SU-DHL-6 (cell line): ENCODE data around the gene TMEM204.

Experiments used
- H2AFZ ChIP-seq: fragments of 200-600 bp; sonication (generic); 2 replicates; pipeline ENCODE4 v1.6.1; 2014; ENCODE audit warnings: low read depth, mild to moderate bottlenecking, moderate library complexity, mixed read lengths, antibody characterized with exemption, low read length; ENCODE audit not compliant: severe bottlenecking
- H3F3A ChIP-seq: fragments of 200-600 bp; shearing (Covaris generic); 2 replicates; pipeline ENCODE4 v1.6.0; 2016; ENCODE audit warnings: antibody characterized with exemption, mild to moderate bottlenecking; ENCODE audit not compliant: insufficient read depth
- H3K27ac ChIP-seq: fragments of 200-600 bp; sonication (generic); 2 replicates; pipeline ENCODE4 v1.5.1; 2016; ENCODE audit warnings: low read depth, mild to moderate bottlenecking, low read length, moderate library complexity, mixed read lengths
- H3K27me3 ChIP-seq: fragments of 200-600 bp; sonication (generic), shearing (Covaris generic); 2 replicates; pipeline ENCODE4 v1.6.0; 2014; ENCODE audit warnings: mild to moderate bottlenecking, low read length
- H3K36me3 ChIP-seq: fragments of 200-600 bp; sonication (generic); 2 replicates; pipeline ENCODE4 v1.6.1; 2014; ENCODE audit warnings: mild to moderate bottlenecking, low read length, mixed read lengths
- H3K4me2 ChIP-seq: fragments of 300-600, 200-600 bp; shearing (Covaris generic), sonication (generic); 2 replicates; pipeline ENCODE4 v1.6.0; 2014; ENCODE audit warnings: low read length, low read depth, mild to moderate bottlenecking; ENCODE audit not compliant: poor library complexity, severe bottlenecking
- H3K4me3 ChIP-seq: fragments of 200-600 bp; sonication (generic); 2 replicates; pipeline ENCODE4 v1.5.1; 2014; ENCODE audit warnings: antibody characterized with exemption, low read length, mild to moderate bottlenecking, mixed read lengths; ENCODE audit not compliant: insufficient read depth, poor library complexity, severe bottlenecking
- H3K79me2 ChIP-seq: fragments of 200-600 bp; sonication (generic); 2 replicates; pipeline ENCODE4 v1.6.1; 2014; ENCODE audit warnings: mild to moderate bottlenecking, low read length, moderate library complexity; ENCODE audit not compliant: insufficient read depth
- H3K9ac ChIP-seq: fragments of 200-600 bp; sonication (generic); 2 replicates; pipeline ENCODE4 v1.7.0; 2014; ENCODE audit warnings: mild to moderate bottlenecking, low read length
- H3K9me2 ChIP-seq: fragments of 200-600 bp; sonication (generic); replicated peaks from 2 replicates; pipeline ENCODE4 v1.6.1; 2014; ENCODE audit warnings: low read length; ENCODE audit not compliant: insufficient read depth
- H3K9me3 ChIP-seq: fragments of 200-600 bp; sonication (generic); 2 replicates; pipeline ENCODE4 v1.6.1; 2014; ENCODE audit warnings: low read length, mixed read lengths; ENCODE audit not compliant: insufficient read depth
- H4K20me1 ChIP-seq: fragments of 200-600 bp; sonication (generic); 2 replicates; pipeline ENCODE4 v1.6.1; 2014; ENCODE audit warnings: low read depth, mild to moderate bottlenecking, antibody characterized with exemption, low read length, moderate library complexity, mixed read lengths
- EZH2phosphoT487 ChIP-seq: fragments of 200-600 bp; sonication (generic), shearing (Covaris generic); conservative IDR thresholded peaks from 2 replicates; pipeline ENCODE4 v1.6.1; 2018; ENCODE audit warnings: mild to moderate bottlenecking, antibody characterized with exemption, low read length, moderate library complexity, mixed read lengths
- TF ChIP-seq, protein P1 (sequence below): fragments of 200-600 bp; sonication (generic); IDR thresholded peaks from one replicate; pipeline ENCODE4 v1.5.1; 2017; ENCODE audit warnings: antibody characterized with exemption, mild to moderate bottlenecking, low read length, moderate library complexity; ENCODE audit not compliant: insufficient read depth, poor library complexity, severe bottlenecking

Gene TMEM204

GRCh38 chr16:1572673-1573072, 39.2 kb downstream of the TMEM204 start:
- Histone ChIP-seq H3K9ac (no peak overlapping the region), H4K20me1 (no peaks in the 10 kb centered on the region), H3K4me3 (no peak overlapping the region), H2AFZ (no peak overlapping the region), H3K27me3 (no peaks in the 10 kb centered on the region), H3K36me3 (no peaks in the 10 kb centered on the region), H3K9me2 (no peaks in the 10 kb centered on the region), H3K79me2 (no peaks in the 10 kb centered on the region), H3F3A (no peaks in the 10 kb centered on the region), H3K4me2 (no peak overlapping the region), H3K9me3 (no peaks in the 10 kb centered on the region), H3K27ac (no peak overlapping the region)
- TF ChIP-seq, protein P1, sequence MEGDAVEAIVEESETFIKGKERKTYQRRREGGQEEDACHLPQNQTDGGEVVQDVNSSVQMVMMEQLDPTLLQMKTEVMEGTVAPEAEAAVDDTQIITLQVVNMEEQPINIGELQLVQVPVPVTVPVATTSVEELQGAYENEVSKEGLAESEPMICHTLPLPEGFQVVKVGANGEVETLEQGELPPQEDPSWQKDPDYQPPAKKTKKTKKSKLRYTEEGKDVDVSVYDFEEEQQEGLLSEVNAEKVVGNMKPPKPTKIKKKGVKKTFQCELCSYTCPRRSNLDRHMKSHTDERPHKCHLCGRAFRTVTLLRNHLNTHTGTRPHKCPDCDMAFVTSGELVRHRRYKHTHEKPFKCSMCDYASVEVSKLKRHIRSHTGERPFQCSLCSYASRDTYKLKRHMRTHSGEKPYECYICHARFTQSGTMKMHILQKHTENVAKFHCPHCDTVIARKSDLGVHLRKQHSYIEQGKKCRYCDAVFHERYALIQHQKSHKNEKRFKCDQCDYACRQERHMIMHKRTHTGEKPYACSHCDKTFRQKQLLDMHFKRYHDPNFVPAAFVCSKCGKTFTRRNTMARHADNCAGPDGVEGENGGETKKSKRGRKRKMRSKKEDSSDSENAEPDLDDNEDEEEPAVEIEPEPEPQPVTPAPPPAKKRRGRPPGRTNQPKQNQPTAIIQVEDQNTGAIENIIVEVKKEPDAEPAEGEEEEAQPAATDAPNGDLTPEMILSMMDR = no peak
- TF ChIP-seq EZH2phosphoT487 = no peak

DNA sequence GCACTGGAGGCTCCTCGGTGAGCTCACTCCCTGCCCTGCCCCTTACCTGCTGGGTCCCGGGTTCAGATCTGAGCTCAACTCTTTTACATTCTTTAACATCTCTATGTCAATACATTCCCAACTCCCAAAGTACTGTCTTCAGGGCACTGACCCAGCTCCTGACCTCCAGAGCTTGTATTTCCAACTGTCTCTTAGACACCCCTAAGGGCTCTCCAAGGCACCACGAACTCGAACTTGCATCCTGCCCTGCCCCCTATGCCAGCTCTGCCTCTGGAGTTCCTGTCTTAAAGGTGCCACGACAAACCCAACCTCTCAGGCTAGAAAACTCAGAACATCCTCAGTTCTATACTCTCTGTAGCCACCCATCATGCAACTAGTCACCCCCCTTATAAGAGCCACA, 39.8 kb downstream of the TMEM204 start:
- Histone ChIP-seq H3K4me3 (no peak overlapping the region), H3K9me3 (no peaks in the 10 kb centered on the region), H2AFZ (no peak overlapping the region), H3K9me2 (no peaks in the 10 kb centered on the region), H3K9ac (no peak overlapping the region), H3K36me3 (no peaks in the 10 kb centered on the region), H3K79me2 (no peaks in the 10 kb centered on the region), H3K4me2 (no peak overlapping the region), H4K20me1 (no peaks in the 10 kb centered on the region), H3F3A (no peaks in the 10 kb centered on the region), H3K27me3 (no peaks in the 10 kb centered on the region), H3K27ac (no peak overlapping the region)
- no peak for TF ChIP-seq EZH2phosphoT487
- TF ChIP-seq, protein P1 = no peak

- Histone ChIP-seq H3K79me2 (no peaks in the 10 kb centered on the region), H3K36me3 (no peaks in the 10 kb centered on the region), H3K27ac (no peak overlapping the region), H3F3A (no peaks in the 10 kb centered on the region), H3K9me2 (no peaks in the 10 kb centered on the region), H3K9ac (no peak overlapping the region), H3K9me3 (no peaks in the 10 kb centered on the region), H3K4me2 (no peak overlapping the region), H4K20me1 (no peaks in the 10 kb centered on the region), H3K27me3 (no peaks in the 10 kb centered on the region), H2AFZ (no peak overlapping the region), H3K4me3 (no peak overlapping the region)
- no peak for TF ChIP-seq EZH2phosphoT487
- TF ChIP-seq, protein P1 = no peak
Observed at GRCh38 chr16:1575578-1575977, 42.1 kb downstream of the TMEM204 start.

DNA sequence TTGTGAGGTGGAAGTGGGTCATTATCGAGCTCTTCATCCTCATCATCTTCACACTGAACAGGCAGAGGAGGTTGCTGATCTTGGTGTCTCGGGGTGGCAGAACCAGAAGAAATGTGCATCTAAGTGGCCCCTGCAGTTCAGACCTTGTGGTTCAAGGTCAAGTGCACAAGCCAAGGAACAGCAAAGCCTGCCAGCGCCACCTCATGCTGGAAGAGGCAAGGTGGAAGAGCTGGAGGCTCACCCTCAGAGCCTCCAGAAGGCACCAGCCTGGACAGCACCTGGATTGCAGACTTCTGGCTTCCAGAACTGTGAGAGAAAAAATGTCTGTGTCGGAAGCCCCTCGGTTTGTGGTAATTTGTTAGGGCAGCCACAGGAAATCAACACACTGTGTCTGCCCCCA, 45.7 kb downstream of the TMEM204 start:
- no peak overlapping the region for H3K9ac ChIP-seq
- H2AFZ ChIP-seq = no peak overlapping the region
- no peak overlapping the region for H3K4me3 ChIP-seq
- TF ChIP-seq EZH2phosphoT487 = no peak
- TF ChIP-seq, protein P1 = no peak
- H3K79me2 ChIP-seq = no peaks in the 10 kb centered on the region
- H3K9me3 ChIP-seq = no peaks in the 10 kb centered on the region
- no peaks in the 10 kb centered on the region for H4K20me1 ChIP-seq
- H3K9me2 ChIP-seq = no peaks in the 10 kb centered on the region
- no peaks in the 10 kb centered on the region for H3K27me3 ChIP-seq
- no peaks in the 10 kb centered on the region for H3K36me3 ChIP-seq
- H3K4me2 ChIP-seq = no peak overlapping the region
- H3K27ac ChIP-seq = no peak overlapping the region
- H3F3A ChIP-seq = no peaks in the 10 kb centered on the region
